Kidney glomerular epithelial cell (primary cell): ENCODE data around the gene E2F6.

Experiments used
- DNase-seq: peaks from one replicate; lab custom pipeline; 2025; lab: John Stamatoyannopoulos, UW

The E2F6 gene

DNA sequence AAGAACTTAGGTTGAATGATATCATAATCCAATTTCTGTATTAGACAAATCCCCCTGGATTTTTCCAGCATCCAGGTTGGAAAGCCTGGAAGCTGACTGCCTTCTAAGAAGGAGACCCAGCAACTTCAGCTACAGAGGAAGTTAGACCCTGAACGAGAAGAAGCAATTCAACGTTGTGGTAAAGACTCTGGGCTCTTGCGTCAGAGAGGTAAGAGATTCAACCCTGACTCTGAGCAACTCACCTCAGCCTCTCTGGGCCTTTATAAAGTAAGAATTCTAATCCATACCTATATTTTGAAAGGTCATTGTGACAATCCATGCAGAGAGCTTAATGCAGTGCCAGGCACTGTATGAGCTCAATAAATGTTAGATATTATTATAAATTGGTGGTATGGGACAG lies 9.7 kb downstream of the E2F6 start:
- no peak for DNase-seq

DNA sequence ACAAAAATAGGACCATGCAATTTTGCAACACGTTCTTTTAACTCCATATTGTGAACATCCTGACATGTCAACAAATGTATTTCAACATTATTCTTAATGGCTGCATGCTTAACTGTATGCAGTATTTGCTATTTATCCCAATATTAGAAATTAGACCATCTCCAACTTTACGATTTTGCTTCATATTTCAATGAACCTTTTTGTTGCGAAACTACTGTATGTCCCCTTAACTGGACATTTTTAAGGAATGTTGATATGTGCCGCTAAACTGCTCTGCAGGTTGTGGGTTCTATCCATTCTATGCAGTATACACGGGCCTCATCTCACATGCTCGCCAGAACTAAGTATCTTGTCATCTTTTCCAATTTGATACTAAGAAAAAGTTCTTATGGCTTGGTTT lies 11.1 kb downstream of the E2F6 start:
- no peak for DNase-seq

DNA sequence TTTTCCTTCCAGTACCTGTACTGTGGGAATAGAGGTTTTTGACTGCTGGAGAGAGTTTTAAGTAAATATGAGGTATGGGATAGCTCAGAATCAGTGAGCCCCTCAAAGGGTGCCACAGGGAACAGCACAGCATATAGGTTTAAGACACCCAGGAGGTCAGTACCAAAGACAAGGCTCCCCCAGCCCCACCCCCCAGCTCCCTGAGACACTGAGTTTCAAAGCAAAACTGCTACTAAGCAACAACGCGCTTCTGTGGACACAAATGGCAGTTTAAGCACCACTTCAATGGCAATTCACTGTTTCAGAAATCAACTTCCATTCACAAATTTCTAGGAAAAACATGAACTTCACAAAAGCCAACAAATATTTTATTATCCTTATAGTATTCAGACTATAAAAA lies 15.2 kb downstream of the E2F6 start:
- DNase-seq: no peak

DNA sequence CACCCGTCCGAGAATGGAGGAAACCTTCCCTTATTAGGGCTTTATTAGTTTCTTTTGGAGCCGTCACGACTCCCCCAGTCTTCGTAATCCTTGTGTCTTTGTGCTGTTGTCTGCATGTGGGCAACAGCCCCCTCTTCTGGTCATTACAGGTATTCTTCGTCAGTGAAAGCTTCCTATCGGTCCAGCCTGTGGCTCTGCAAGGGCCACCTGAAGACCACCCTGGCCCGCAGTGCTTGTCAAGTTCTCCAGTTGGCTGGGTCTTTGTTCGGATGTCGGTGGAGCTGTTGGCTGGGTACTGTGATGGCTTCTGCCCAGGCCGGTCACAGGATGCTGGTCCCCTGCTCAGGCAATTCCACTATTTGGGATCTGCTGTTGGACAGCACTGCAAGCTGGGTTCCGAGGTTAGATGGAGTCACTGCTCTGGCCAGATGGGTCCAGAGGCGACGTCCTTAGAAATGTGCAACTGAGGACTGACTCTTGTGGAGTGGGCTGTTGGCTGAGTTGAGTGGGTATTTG lies 19.2 kb downstream of the E2F6 start:
- DNase-seq: peak; percentile 54

DNA sequence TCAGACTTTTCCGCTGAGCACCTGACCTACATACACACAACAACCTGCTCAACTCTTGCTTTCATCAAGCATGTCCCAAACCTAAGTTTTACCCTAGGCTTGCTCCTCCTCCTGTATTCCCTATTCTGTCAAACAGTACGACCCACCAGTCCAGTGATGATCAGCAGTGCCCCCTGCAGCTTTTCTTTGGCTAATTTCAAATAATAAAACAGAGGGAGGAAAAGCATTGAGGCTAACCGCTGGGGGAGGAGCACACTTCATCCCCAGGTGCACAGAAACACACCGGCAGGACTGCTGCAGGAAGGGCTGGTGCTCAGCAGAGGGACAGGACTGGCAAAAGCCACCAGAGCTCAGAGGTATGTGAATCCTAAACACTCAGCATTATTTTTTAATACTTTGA lies 21.2 kb downstream of the E2F6 start:
- no peak for DNase-seq

DNA sequence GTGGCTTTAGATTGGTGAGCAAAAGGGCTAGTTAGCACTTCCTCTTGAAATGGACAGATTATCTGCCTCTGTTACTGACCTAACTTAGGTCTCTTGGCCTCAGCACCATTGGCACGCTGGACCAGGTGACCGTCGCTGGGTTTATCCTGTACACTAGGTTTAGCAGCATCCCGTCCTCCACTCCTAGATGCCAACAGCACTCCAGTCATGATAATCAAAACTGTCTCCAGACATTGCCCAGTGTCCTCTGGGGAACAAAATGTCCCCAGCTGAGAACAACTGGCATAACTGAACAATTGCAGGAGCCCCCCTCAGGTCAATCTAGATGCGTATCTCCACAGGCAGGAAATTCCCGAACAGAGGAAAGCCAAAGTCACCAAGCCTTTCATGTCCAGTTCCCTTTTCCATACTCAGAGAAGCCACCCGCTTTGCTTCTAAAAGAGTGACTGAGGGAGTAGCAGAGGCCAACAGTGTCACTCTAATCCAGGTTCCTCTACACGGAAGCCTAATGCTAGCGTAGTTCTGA lies 27.3 kb downstream of the E2F6 start:
- DNase-seq: no peak

DNA sequence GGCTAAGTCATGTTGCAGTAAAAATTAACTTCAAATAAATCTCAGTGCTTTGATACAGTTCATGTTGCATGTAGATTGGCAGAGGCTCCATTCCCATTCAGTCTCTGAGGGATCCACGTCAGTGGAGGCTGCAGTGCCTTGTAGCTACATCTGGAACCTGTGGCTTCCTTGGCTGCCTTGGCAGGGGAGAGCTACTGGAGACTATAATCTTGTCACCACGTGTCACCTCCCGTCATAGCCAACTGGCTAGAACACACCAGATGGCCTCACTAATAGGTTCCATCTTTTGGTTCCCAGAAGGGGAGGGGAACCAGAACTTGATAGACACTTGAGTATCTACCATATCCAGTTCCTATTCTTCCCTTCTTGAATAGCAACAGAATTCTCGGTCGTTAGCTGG lies 28.4 kb downstream of the E2F6 start:
- DNase-seq: no peak

DNA sequence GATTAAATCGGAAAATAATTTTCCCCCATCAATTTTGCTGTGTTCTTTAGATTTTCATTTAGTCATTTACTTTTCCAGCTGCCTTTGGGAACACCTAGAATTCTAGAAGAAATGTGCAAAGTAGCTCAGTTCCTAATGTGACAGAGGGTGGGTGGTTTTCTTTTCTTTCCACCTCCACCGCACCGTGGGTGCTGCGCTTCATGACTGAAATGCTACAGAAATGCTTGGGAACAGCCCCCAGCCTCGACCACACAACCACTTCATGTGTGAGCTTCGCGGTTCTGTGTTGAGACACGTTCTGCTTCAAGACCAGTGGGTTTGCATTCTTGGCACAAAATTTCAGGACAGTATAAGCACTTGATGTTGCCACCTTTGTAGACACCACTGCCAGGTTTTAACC lies 30.9 kb downstream of the E2F6 start:
- DNase-seq: no peak

DNA sequence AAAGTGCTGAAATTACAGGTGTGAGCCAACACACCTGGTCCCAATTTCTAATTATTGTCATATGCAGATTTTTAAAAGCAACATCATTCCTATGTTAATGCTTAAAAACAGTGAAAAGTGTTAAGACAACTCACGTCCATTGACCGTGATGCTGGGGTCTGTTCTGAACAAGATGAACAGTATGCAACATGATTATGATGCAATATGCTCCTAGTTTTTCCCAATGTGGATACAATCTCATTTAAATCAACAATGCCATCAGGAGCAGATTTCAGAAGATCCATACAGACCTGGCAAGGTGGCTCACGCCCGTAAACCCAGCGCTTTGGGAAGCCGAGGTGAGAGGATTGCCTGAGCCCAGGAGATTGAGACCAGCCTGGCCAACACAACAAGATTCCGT lies 31.5 kb downstream of the E2F6 start:
- DNase-seq: no peak

DNA sequence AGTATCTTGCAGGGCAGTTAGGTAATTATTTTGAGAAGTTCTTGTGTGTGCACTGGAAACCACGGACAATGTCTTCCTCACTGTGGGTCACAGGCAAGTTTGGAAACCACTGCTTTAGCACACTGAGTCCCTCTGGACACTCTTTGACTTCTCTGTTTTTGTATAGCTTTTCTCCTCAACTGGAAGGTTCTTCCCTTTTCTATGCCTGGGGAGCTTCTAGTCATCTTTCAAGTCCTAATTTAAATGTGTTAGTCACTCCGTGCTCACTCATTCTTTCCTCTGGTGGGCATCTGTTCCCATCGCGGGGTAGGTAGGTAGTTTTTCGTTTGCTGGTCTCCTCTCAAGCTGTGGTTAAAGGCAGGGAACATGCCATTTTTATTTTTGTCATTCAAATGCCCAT lies 32.1 kb downstream of the E2F6 start:
- DNase-seq: no peak

DNA sequence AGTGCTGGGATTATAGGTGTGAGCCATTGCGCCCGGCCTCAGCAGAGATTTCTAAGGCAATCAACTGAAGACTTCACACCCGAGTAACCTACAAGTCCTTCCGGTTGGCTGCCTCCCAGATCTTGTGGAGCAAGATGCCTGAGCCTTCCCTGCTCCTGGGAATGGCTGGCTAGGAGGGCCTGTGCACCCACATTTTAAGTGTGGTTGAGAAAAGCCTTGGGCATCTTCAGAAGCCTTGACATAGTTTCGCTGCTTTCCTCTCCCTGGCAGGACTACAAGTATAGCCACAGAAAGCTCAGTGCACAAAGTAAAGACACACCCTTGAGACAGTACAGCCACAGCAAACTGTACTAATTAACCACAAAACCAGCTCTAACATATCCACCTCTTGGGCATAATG lies 35.2 kb downstream of the E2F6 start:
- peak; percentile 13 for DNase-seq

DNA sequence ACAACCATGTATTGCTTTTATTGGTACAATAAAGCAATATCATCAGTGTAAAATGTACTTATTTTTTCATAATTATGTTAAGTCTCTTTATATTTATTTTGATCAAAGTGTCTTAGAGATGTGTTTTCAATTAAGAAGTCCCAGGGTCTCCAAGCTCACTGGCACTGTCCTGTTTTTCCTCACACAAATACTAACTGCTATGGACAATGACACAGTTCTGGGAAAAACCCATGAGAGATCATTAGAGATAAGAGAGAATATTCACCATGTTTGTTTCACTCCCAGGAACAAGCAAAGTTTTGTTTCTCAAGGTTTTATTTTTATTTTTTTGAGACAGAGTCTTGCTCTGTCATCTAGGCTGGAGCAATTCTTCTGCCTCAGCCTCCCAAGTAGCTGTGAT lies 38.7 kb downstream of the E2F6 start:
- no peak for DNase-seq

DNA sequence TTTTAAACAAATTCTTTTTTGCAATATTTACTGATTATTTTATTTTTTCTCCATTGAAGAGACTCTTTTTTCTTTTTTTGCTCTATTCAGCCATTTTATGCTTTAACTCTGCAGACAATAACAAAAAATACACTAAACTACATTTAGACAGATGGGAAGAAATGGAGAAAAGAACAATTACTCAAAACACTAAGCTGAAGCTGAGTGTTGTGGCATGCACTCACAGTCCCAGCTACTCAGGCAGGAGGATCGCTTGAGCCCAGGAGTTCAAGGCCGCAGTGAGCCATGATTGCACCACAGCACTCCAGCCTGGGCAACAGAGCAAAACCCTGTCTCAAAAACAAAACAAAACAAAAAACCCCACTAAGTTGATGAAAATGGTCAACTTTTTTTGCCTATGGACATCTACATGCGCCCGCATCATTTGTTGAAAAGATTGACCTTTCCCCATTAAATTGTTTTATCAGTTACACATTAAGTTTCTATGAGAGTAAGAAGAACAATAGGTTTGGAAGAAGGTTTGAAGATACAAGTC lies 43.0 kb downstream of the E2F6 start:
- no peak for DNase-seq

DNA sequence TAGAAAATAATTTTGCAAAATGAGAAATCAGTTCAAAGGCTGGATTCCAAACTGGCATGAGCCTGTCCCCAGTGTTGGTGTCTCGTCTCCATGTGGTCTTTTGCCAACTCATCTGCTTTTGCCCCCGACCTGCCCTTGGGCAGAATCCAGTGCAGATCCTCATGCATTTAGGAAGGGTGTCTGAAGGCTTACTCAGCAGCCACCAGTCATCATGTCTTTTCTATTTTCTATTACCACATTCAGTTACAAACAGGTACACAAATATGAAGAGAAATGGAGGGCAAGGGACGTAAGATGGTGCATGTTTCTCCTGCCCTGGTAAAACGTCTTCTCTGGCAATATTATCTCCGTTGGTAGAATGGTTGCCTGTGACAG lies 43.5 kb downstream of the E2F6 start:
- no peak for DNase-seq

DNA sequence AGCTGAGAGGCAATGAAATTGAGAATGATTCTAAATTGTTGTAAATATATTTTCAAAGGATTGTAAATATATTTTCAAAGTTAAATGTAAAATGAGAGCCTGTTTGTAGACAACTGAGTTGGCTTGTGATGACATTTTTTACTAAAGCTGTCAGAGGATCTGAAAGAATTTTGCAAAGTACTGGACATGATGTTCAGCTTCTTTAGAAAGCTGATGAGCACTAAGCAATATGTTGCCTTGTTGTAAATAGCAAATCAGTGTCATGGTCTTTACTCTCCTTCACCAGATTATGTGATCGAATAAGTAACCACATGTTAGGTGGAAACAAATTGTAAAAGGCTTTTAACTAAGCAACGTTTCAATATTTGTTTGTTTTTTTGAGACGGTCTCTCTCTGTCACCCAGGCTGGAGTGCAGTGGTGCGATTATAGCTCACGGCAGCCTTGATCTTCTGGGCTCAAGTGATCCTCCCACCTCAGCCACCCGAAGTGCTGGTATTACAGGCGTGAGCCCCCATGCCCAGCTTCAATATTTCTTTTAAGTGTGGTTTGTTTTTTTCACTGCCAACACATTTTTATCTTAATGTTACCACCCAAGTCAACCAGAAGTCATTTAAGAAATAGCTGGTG lies 44.0 kb downstream of the E2F6 start:
- no peak for DNase-seq

DNA sequence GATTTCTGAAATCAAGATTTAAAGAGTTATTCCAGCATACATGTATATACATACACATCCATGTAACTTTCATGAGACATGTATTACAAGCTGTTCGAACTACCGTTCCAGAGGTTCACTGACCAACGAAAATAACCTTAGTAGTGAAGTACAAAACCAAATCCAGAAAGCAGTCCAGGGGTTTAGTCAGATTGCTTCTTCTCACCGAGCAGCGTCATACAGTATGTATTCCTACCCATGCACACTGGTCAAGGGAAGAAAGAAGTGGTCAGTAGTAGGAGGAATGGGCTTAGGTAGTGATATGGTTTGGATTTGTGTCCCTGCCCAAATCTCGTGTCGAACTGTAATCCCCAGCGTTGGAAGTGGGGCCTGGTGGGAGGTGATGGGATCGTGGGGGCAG lies 45.3 kb downstream of the E2F6 start:
- DNase-seq: no peak

DNA sequence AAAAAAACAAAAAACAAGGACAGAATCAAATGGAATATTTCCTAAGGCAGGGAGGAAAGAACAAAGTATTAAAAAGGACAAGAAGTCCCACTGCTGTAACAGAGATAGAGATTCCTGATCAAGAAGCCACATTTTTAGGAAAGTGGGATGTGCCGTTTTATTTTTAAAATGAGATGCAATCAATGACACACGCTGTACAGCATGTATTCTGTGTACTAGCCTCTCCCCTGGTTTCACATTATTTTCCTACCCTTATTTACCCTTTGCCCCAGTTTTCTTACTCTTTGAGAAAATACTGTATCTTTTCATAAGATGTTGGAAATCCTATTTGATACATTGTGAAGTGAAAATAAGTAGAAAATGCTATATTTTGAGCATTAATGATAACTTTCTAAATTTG lies 45.8 kb downstream of the E2F6 start:
- no peak for DNase-seq

DNA sequence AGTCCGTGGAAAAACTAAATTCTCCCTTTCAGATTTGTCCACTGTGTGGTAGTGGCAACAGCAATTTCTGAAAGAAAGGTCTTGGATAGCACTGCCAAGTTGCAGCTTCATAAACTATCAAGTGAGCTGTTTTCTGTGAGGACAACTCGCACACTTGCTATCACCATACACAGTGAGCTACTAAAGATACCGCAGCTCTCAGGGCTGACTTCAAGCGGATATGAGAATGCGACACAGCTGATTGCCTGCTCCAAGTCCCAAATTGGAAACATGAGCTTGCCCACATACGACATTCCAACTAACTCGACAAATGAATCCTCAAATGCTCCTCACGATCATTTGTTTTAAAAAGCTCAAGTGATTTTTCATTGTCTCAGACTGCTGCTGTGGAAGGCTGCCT lies 46.2 kb downstream of the E2F6 start:
- DNase-seq: no peak

DNA sequence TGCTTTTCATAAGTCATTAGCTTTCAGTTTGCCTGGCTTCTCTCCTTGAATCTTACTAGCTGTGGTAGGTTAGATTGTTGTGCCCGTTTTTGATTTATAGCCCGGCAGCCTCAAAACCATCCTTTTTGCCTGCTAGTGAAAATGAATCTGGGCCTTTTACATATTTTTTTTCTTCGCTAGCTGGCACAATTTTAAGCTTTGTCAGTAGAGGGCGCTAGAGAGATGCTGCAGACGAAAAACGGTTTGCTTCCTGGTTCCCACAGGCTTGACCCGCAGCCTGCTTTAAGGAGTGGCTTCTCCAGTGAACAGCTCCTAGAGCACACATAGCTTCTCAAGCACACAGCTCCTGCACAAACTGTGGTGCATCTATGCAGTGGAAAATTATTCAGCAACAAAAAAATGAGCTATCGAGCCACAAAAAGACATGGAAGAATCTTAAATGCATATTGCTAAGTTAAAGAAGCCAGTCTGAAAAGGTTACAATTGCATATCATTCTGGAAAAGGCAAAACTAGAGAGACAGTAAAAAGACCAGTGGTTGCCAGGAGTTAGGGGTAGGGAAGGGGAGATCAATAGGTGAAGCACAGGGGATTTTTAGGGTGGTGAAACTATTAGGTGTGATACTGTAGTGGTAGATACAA lies 47.9 kb downstream of the E2F6 start:
- DNase-seq: no peak

DNA sequence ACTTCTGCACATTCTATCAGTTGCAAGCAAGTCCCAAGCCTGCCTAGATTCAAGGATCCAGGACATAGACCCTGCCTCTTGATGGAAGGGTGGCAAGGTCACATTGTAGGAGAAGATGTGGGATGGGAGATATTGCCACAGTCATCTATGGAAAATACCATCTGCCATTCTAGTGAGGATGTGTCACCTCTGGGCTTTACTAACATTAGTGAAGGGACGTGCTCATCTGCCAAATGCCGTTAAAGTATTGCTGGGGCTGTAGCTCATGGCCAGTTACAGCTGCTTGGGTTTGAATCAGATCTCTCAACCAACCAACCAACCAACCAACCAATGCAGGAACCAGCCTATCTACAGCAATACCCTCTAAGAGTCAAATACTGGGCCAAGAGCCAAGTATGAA lies 49.0 kb downstream of the E2F6 start:
- DNase-seq: no peak

DNA sequence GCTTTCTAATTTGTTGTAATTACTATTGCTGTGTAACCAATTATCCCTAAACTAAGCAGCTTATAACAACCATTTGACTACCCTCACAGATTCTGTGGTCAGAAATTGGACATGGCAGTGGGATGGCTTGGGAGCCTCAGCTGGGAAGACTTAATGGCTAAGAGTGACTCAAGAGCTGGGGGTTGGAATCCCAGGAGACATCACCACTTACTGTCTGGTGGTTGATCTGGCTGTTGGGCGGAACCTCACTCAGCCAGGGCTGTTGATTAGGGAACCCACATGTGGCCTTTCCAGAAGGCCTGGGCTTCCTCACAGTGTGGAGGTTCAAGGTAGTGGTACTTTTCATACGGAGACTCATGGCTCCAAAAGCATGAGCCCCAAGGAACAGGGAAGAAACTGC lies 49.8 kb downstream of the E2F6 start:
- no peak for DNase-seq

DNA sequence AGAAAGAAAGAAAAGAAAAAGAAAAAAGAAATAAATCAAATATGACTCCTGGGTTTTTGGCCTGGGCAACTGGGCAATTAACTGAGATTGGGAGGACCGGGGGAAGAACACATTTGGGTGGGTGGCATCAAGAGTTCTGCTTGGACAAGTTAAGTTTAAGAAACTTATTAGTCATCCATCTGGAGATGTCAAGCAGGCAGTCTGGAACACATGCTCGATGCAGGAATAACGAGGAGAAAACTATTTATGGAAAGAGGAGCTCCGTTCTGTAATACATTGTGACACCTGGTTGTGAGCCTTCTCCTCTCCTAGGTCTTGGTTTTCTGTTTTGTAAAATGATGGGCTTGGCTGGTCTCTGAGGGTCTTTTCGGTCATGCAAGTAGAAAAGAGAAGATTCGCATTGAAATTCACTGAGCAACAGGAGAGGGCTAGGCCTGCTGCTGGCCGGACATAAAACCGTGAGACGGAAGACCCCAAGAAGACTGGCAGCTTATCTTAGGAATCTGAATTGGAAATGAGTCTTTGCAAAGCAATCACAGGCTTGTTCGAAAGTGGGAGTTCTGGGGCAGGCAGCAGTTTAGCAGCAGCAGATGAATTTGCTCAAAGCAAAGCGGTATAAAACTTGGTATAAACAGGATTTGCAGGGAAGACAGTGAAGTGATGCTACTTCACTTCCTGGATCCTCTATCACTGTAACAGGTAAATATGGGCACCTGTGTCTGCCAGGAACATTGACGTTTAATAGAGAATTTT lies 51.4 kb downstream of the E2F6 start:
- no peak for DNase-seq

DNA sequence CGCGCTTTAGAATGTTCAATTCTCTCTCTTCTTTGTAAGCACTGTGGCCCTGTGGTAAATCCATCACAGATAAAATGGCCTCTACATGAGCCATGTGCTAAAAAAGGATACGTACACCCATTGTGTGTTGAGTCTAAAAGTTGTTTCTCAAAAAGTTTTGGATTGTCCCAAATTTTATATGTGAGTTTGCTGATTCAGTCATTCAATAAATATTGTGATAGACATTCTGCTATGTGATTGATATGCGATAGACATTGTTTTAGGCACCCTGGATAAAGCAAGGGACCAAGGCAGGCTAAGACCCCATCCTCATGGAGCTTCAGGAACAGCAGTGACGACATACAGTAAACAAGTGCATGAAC lies 53.5 kb downstream of the E2F6 start:
- no peak for DNase-seq
